GM20431 (cell line): ENCODE data around the gene HAP1.
"Not testable (repeated sequence)": the region's sequence is repeated elsewhere in the genome, so short reads cannot be mapped to it uniquely, and the experiment has no call there.

ENCODE experiments used
- in situ Hi-C: fragments of 300-500 bp; cut with MseI, MboI; formaldehyde crosslinking; loops from one replicate; pipeline ENCODE4 v1.15.0; 2020; ENCODE audit warnings: low sequenced_read_pairs; ENCODE audit not compliant: unreplicated experiment

Gene HAP1

GRCh38 chr17:41731836-41732235, 2.6 kb downstream of the HAP1 start:
- in situ Hi-C loops, result loop anchor here (10.0 kb wide), 1 partner anchor 73 kb away; no protein-coding TSS in a partner anchor

GRCh38 chr17:41730479-41730878, 4.0 kb downstream of the HAP1 start:
- in situ Hi-C loops, result loop anchor here (10.0 kb wide), 1 partner anchor 74 kb away; no protein-coding TSS in a partner anchor

- in situ Hi-C loops, result no loop called here
Observed at GRCh38 chr17:41728056-41728455, 6.4 kb downstream of the HAP1 start.

- in situ Hi-C loops, result no loop called here
Observed at GRCh38 chr17:41725134-41725533, 9.3 kb downstream of the HAP1 start.

- in situ Hi-C loops, result no loop called here
Observed at GRCh38 chr17:41724476-41725050, 9.9 kb downstream of the HAP1 start.

- in situ Hi-C loops, result no loop called here
Observed at GRCh38 chr17:41723801-41724475, 10.5 kb downstream of the HAP1 start.

GRCh38 chr17:41722231-41722630, 12.2 kb downstream of the HAP1 start:
- in situ Hi-C loops, result no loop called here

- in situ Hi-C loops, result no loop called here
Observed at GRCh38 chr17:41718287-41718645, 16.2 kb downstream of the HAP1 start.

GRCh38 chr17:41717408-41718286, 16.8 kb downstream of the HAP1 start:
- in situ Hi-C loops, result no loop called here

- in situ Hi-C loops, result no loop called here
Observed at GRCh38 chr17:41711669-41712400, 22.6 kb downstream of the HAP1 start, which contains the start of gene GAST. TSS of gene GAST (plus strand) at chr17:41712331. CDS start at chr17:41715437, 3,106 bp downstream.

GRCh38 chr17:41710472-41711090, 23.9 kb downstream of the HAP1 start:
- in situ Hi-C loops, result no loop called here

GRCh38 chr17:41707803-41708669, 26.4 kb downstream of the HAP1 start:
- in situ Hi-C loops, result no loop called here

GRCh38 chr17:41705271-41705991, 29.0 kb downstream of the HAP1 start:
- in situ Hi-C loops, result no loop called here

GRCh38 chr17:41702712-41703111, 31.7 kb downstream of the HAP1 start:
- in situ Hi-C loops, result no loop called here

- in situ Hi-C loops, result not testable (repeated sequence)
Observed at GRCh38 chr17:41700843-41701242, 33.6 kb downstream of the HAP1 start.

GRCh38 chr17:41697122-41697962, 37.1 kb downstream of the HAP1 start:
- in situ Hi-C loops, result no loop called here

GRCh38 chr17:41695954-41696757, 38.3 kb downstream of the HAP1 start:
- in situ Hi-C loops, result no loop called here
